Neutrophil (primary cell): ENCODE results near the gene NAPSA.

Experiments used
- H3K27ac ChIP-seq: fragments of 200-600 bp; sonication (generic); 2 replicates; pipeline ENCODE4 v1.5.1; 2016; ENCODE audit warnings: mild to moderate bottlenecking, moderate library complexity
- H3K27me3 ChIP-seq: fragments of 200-600 bp; sonication (generic); 2 replicates; pipeline ENCODE4 v1.6.0; 2016; ENCODE audit warnings: mild to moderate bottlenecking
- H3K36me3 ChIP-seq: fragments of 200-600 bp; sonication (generic); 2 replicates; pipeline ENCODE4 v1.5.1; 2017
- H3K4me1 ChIP-seq, 2 experiments: fragments of 200-600 bp in 1 of 2; sonication (generic) in 1 of 2; 1 replicate in 1 of 2; 2 replicates in 1 of 2; pipeline versions ENCODE4 v1.5.1 to v1.6.1; 2013 to 2016; ENCODE audit warnings: low read depth in 1 of 2, low read length in 1 of 2, mild to moderate bottlenecking in 1 of 2, moderate library complexity in 1 of 2; ENCODE audit not compliant: control insufficient read depth in 1 of 2, insufficient read depth in 1 of 2
- H3K4me3 ChIP-seq, 2 experiments: fragments of 200-600 bp in 1 of 2; sonication (generic) in 1 of 2; 1 replicate in 1 of 2; 2 replicates in 1 of 2; pipeline ENCODE4 v1.5.1; 2013 to 2016; ENCODE audit warnings: low read depth in 1 of 2, low read length in 1 of 2, mild to moderate bottlenecking in 1 of 2, moderate library complexity in 1 of 2
- H3K9me3 ChIP-seq: fragments of 200-600 bp; sonication (generic); 2 replicates; pipeline ENCODE4 v1.5.1; 2016
- TF ChIP-seq, protein P1 (sequence below): fragments of 200-600 bp; sonication (generic); IDR thresholded peaks from 2 replicates; pipeline ENCODE4 v1.5.1; 2016; ENCODE audit warnings: antibody characterized with exemption

NAPSA gene

DNA sequence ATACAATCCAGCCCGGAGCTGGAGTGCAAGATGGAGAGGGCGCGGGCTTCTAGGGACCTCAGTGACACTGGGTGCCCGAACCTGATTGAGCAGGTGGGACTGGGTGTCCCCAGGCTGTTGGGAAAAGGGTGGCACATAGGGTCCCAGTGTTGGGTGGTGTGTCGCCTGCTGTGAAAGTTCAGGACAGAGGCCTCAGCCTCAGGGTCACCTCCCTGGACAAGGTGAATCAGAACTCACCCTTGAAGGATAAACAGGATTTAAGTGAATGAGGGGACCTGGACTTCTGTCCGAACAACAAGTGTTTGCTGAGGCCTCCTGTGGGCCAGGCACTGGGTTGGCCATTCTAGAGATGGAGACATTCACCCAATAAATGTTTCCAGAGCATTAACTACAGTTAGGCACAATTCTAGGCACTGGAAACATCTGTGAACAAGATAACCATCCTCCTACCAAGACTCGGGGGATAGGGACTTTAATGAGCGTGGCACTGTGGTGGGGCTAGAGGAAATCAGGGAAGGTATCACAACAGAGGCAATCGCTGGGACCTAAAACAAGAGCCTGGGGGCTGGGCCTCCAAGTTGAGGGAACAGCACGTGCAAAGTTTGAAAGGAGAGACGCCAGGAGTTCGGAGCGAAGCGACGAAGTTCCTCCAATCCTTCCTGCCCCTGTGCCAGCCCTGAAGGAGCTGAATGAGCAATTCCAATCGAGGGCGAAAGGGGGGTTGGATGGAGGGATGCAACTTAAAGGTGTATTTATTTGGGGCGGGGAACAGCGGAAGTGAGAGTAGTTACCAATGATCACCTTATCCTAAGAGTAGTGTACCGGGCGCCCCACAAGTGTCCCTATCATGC, 17.8 kb upstream of the NAPSA start:
- TF ChIP-seq, protein P1, sequence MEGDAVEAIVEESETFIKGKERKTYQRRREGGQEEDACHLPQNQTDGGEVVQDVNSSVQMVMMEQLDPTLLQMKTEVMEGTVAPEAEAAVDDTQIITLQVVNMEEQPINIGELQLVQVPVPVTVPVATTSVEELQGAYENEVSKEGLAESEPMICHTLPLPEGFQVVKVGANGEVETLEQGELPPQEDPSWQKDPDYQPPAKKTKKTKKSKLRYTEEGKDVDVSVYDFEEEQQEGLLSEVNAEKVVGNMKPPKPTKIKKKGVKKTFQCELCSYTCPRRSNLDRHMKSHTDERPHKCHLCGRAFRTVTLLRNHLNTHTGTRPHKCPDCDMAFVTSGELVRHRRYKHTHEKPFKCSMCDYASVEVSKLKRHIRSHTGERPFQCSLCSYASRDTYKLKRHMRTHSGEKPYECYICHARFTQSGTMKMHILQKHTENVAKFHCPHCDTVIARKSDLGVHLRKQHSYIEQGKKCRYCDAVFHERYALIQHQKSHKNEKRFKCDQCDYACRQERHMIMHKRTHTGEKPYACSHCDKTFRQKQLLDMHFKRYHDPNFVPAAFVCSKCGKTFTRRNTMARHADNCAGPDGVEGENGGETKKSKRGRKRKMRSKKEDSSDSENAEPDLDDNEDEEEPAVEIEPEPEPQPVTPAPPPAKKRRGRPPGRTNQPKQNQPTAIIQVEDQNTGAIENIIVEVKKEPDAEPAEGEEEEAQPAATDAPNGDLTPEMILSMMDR, result no peak
- Histone ChIP-seq H3K4me3 (peak overlapping the region; percentile 65 to 78), H3K4me1 (peaks cover 37 to 41% of the 10 kb centered on the region in 2 experiments), H3K27ac (peak overlapping the region; percentile 82), H3K9me3 (no peaks in the 10 kb centered on the region), H3K27me3 (no peaks in the 10 kb centered on the region), H3K36me3 (peaks cover 50% of the 10 kb centered on the region)

DNA sequence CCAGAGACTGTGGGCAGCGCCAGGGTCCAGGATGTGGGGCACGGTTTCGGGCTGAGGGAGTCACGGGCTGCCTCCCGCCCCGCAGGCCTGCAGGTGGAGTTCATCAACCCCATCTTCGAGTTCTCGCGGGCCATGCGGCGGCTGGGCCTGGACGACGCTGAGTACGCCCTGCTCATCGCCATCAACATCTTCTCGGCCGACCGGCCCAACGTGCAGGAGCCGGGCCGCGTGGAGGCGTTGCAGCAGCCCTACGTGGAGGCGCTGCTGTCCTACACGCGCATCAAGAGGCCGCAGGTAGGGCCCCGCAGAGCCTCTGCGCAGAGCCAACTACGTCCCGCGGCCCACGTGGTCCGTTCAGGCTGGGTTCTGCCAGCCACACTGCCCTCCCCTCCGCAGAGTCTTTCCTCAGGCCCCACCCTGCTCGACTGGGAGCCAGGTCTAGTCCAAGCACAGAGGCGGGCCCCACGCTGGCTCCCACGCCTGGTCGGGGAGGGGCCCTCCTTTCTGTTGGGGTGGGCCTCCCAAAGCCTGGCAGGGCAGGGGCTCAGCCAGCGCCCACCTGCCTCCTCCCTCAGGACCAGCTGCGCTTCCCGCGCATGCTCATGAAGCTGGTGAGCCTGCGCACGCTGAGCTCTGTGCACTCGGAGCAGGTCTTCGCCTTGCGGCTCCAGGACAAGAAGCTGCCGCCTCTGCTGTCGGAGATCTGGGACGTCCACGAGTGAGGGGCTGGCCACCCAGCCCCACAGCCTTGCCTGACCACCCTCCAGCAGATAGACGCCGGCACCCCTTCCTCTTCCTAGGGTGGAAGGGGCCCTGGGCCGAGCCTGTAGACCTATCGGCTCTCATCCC, 16.7 kb upstream of the NAPSA start:
- H3K36me3 ChIP-seq, result peaks cover 62% of the 10 kb centered on the region
- peaks cover 30 to 32% of the 10 kb centered on the region in 2 experiments for H3K4me1 ChIP-seq
- H3K4me3 ChIP-seq, result no peak overlapping the region
- no peaks in the 10 kb centered on the region for H3K9me3 ChIP-seq
- TF ChIP-seq, protein P1, result no peak
- no peak overlapping the region for H3K27ac ChIP-seq
- H3K27me3 ChIP-seq, result no peaks in the 10 kb centered on the region

DNA sequence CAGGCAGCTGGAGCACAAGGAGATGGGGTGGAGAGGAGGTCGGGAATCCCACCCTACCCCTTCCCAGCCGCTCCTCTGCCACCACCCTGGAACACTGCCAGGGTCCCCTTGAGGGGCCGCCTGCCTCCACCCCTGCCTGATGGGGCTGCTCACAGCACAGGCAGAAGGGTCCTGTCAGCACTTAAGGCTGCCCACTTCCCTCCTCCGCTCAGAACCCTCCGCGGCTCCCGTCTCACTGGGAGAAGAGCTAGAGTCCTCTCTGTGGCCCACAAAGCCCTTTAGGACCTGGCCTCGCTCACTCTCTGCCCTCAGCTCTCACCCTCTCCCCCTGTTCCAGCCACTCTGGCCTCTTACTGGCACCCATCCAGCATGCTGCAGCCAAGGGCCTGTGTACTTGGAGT, 15.3 kb upstream of the NAPSA start:
- Histone ChIP-seq H3K4me3 (no peak overlapping the region), H3K9me3 (no peaks in the 10 kb centered on the region), H3K4me1 (peaks cover 22 to 34% of the 10 kb centered on the region in 2 experiments), H3K27me3 (no peaks in the 10 kb centered on the region), H3K36me3 (peaks cover 68% of the 10 kb centered on the region), H3K27ac (no peak overlapping the region)
- TF ChIP-seq, protein P1, result no peak

DNA sequence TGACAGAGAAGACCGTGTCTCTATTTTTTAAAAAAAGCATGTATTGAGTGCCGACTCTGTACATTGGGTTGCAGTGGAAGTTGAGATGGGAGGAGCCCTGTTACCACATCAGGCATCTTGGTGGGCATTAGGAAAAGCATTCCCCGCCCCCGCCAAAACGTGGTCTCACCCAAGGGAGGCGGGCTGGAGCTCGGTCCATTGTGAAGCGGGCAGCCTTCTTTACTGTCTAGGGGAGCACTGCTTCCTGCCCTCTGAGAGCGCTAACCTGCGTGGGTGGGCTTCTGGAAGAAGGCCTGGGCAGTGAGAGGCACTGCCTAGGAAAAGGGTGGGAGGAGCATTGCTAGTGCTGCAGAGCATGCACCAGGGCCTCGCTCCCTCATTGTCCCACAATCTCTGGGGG, 14.7 kb upstream of the NAPSA start:
- no peaks in the 10 kb centered on the region for H3K27me3 ChIP-seq
- no peak overlapping the region for H3K27ac ChIP-seq
- H3K9me3 ChIP-seq, result no peaks in the 10 kb centered on the region
- H3K36me3 ChIP-seq, result peaks cover 68% of the 10 kb centered on the region
- peaks cover 15 to 30% of the 10 kb centered on the region in 2 experiments for H3K4me1 ChIP-seq
- no peak overlapping the region for H3K4me3 ChIP-seq
- TF ChIP-seq, protein P1, result no peak

DNA sequence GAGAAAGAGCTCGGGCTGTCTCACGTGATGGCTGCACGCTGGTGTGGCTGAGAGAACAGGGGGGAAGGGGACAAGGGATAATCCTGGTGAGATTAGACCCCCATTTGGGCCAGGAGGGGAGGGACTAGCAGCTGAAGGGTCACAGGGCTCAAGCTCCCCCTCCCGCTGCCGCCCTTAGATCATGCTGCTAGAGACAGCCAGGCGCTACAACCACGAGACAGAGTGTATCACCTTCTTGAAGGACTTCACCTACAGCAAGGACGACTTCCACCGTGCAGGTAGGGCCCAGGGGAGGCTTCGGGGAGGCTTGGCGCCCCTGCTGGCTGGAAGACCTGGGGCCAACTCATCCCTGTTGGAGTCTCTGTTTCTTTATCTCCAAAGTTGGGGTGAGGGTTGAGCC, 14.2 kb upstream of the NAPSA start:
- TF ChIP-seq, protein P1, result no peak
- Histone ChIP-seq H3K9me3 (no peaks in the 10 kb centered on the region), H3K36me3 (peaks cover 68% of the 10 kb centered on the region)

More for the DNA sequence above, 14.2 kb upstream of the NAPSA start:
- no peaks in the 10 kb centered on the region for H3K27me3 ChIP-seq
- no peak overlapping the region for H3K4me3 ChIP-seq
- peaks cover 10 to 25% of the 10 kb centered on the region in 2 experiments for H3K4me1 ChIP-seq
- no peak overlapping the region for H3K27ac ChIP-seq
